Neuronal stem cell (in vitro differentiated cells): ENCODE measurements around the gene TMEM135.

Source experiments
- DNase-seq: peaks from one replicate; pipeline ENCODE4 v3.0.0-alpha.2; 2013; ENCODE audit warnings: low spot score
- H2AFZ ChIP-seq: one replicate; pipeline ENCODE4 v1.6.1; 2013; ENCODE audit warnings: mild to moderate bottlenecking, low read length, inconsistent platforms
- H2AK5ac ChIP-seq: 2 replicates; pipeline ENCODE4 v1.6.1; 2013; ENCODE audit warnings: low read depth, mild to moderate bottlenecking, inconsistent platforms, low read length, moderate library complexity, mixed read lengths
- H2BK120ac ChIP-seq: 2 replicates; pipeline ENCODE4 v1.6.1; 2013; ENCODE audit warnings: low read depth, mild to moderate bottlenecking, inconsistent platforms, low read length, moderate library complexity, mixed read lengths
- H2BK12ac ChIP-seq: one replicate; pipeline ENCODE4 v1.6.1; 2013; ENCODE audit warnings: low read length, inconsistent platforms
- H2BK15ac ChIP-seq: 2 replicates; pipeline ENCODE4 v1.6.1; 2013; ENCODE audit warnings: mild to moderate bottlenecking, low read length, inconsistent platforms, mixed read lengths
- H2BK5ac ChIP-seq: one replicate; pipeline ENCODE4 v1.6.1; 2013; ENCODE audit warnings: inconsistent platforms, mild to moderate bottlenecking, low read length, moderate library complexity
- H3K14ac ChIP-seq: one replicate; pipeline ENCODE4 v1.6.1; 2013; ENCODE audit warnings: low read length, inconsistent platforms
- H3K18ac ChIP-seq: 2 replicates; pipeline ENCODE4 v1.6.1; 2013; ENCODE audit warnings: low read length, inconsistent platforms
- H3K23ac ChIP-seq: 2 replicates; pipeline ENCODE4 v1.6.1; 2013; ENCODE audit warnings: low read depth, mild to moderate bottlenecking, mixed read lengths, low read length, inconsistent platforms; ENCODE audit not compliant: poor library complexity
- H3K27ac ChIP-seq: replicated peaks from 3 replicates; pipeline ENCODE4 v1.5.1; 2013; ENCODE audit warnings: low read length, inconsistent platforms
- H3K27me3 ChIP-seq, 3 experiments: 2 replicates each; pipeline ENCODE4 v1.6.1; 2013; ENCODE audit warnings: low read length in 3 of 3, mild to moderate bottlenecking in 2 of 3, inconsistent platforms in 1 of 3, low read depth in 1 of 3, mixed read lengths in 1 of 3, moderate library complexity in 1 of 3; ENCODE audit not compliant: control insufficient read depth in 3 of 3, insufficient read depth in 3 of 3
- H3K36me3 ChIP-seq, 2 donors: replicated peaks in 1 of 2; 2 replicates each; pipeline ENCODE4 v1.6.1; 2013; ENCODE audit warnings: low read length in 2 of 2; ENCODE audit not compliant: control insufficient read depth in 2 of 2, insufficient read depth in 2 of 2
- H3K4ac ChIP-seq: 2 replicates; pipeline ENCODE4 v1.6.1; 2013; ENCODE audit warnings: inconsistent platforms, mild to moderate bottlenecking, low read length, moderate library complexity
- H3K4me1 ChIP-seq, 2 donors: 1 replicate in 1 of 2; 2 replicates in 1 of 2; pipeline ENCODE4 v1.6.1; 2013; ENCODE audit warnings: low read length in 2 of 2, low read depth in 1 of 2; ENCODE audit not compliant: control insufficient read depth in 2 of 2, insufficient read depth in 1 of 2
- H3K4me2 ChIP-seq: one replicate; pipeline ENCODE4 v1.6.1; 2013; ENCODE audit warnings: mild to moderate bottlenecking, low read length, inconsistent platforms; ENCODE audit not compliant: insufficient read depth, poor library complexity, severe bottlenecking
- H3K4me3 ChIP-seq, 2 donors: 2 replicates each; pipeline ENCODE4 v1.5.1; 2013; ENCODE audit warnings: low read length in 2 of 2, mild to moderate bottlenecking in 2 of 2, inconsistent platforms in 1 of 2, moderate library complexity in 1 of 2
- H3K79me1 ChIP-seq: one replicate; pipeline ENCODE4 v1.6.1; 2013; ENCODE audit warnings: low read depth, mild to moderate bottlenecking, inconsistent platforms, low read length, moderate library complexity
- H3K9ac ChIP-seq: one replicate; pipeline ENCODE4 v1.6.1; 2013; ENCODE audit warnings: mild to moderate bottlenecking, low read depth, low read length, inconsistent platforms; ENCODE audit not compliant: poor library complexity
- H3K9me3 ChIP-seq, 2 donors: replicated peaks in 1 of 2; 2 replicates each; pipeline versions ENCODE3 to v1.6.1; 2013; ENCODE audit warnings: low read length in 2 of 2, mild to moderate bottlenecking in 2 of 2, inconsistent platforms in 1 of 2, low read depth in 1 of 2, mixed read lengths in 1 of 2, moderate library complexity in 1 of 2; ENCODE audit not compliant: control insufficient read depth in 2 of 2, insufficient read depth in 1 of 2
- H4K8ac ChIP-seq: one replicate; pipeline ENCODE4 v1.6.1; 2013; ENCODE audit warnings: low read depth, mild to moderate bottlenecking, inconsistent platforms, low read length, moderate library complexity
- H4K91ac ChIP-seq: one replicate; pipeline ENCODE4 v1.6.1; 2013; ENCODE audit warnings: low read length, low read depth, mild to moderate bottlenecking, inconsistent platforms; ENCODE audit not compliant: poor library complexity
- WGBS, 2 donors: extraction: QIAGEN DNeasy Blood & Tissue Kit; methylation state at CpG; one replicate each; pipeline ENCODE4 v1.1.7; 2013; ENCODE audit warnings: missing lambda C conversion rate in 2 of 2, mixed read lengths in 1 of 2; ENCODE audit not compliant: insufficient read length in 2 of 2, insufficient replicate concordance in 1 of 2; ENCODE audit errors: extremely low coverage in 2 of 2; 5-methylcytosine and 5-hydroxymethylcytosine counted together

TMEM135 gene

GRCh38 chr11:87059596-87060390 lies 22.1 kb downstream of the TMEM135 start:
- no peak overlapping the region for H2BK120ac ChIP-seq
- no peak overlapping the region for H4K8ac ChIP-seq
- no peaks in the 10 kb centered on the region for H3K36me3 ChIP-seq
- no peaks in the 10 kb centered on the region for H3K4me1 ChIP-seq
- no peak overlapping the region for H2BK12ac ChIP-seq
- H3K14ac ChIP-seq, result no peak overlapping the region
- no peak overlapping the region for H3K9ac ChIP-seq
- H3K4ac ChIP-seq, result no peak overlapping the region
- H3K18ac ChIP-seq, result no peak overlapping the region
- H3K23ac ChIP-seq, result no peak overlapping the region
- H3K9me3 ChIP-seq, result no peaks in the 10 kb centered on the region
- H3K27ac ChIP-seq, result no peak overlapping the region
- peaks cover 2% of the 10 kb centered on the region for H3K79me1 ChIP-seq
- no peaks in the 10 kb centered on the region for H3K27me3 ChIP-seq
- H2AK5ac ChIP-seq, result no peak overlapping the region
- no peak for DNase-seq
- H2BK15ac ChIP-seq, result no peak overlapping the region
- no peak overlapping the region for H4K91ac ChIP-seq
- H2BK5ac ChIP-seq, result no peak overlapping the region
- no peak overlapping the region for H2AFZ ChIP-seq
- WGBS, 2 donors, result no CpG with 5 or more reads among the region's 10 CpGs
- no peak overlapping the region for H3K4me3 ChIP-seq
- H3K4me2 ChIP-seq, result no peak overlapping the region

- H2BK12ac ChIP-seq, result no peak overlapping the region
- H4K91ac ChIP-seq, result no peak overlapping the region
- H2AFZ ChIP-seq, result no peak overlapping the region
- no peak overlapping the region for H3K4ac ChIP-seq
- DNase-seq, result no peak
- no peak overlapping the region for H3K14ac ChIP-seq
- H3K4me2 ChIP-seq, result no peak overlapping the region
- no peaks in the 10 kb centered on the region for H3K27me3 ChIP-seq
- H3K9ac ChIP-seq, result no peak overlapping the region
- peaks cover 2% of the 10 kb centered on the region for H3K79me1 ChIP-seq
- no peak overlapping the region for H3K18ac ChIP-seq
- H3K27ac ChIP-seq, result no peak overlapping the region
- no peak overlapping the region for H2BK5ac ChIP-seq
- no peak overlapping the region for H3K23ac ChIP-seq
- WGBS, 2 donors, result no CpG with 5 or more reads among the region's 6 CpGs
- no peak overlapping the region for H3K4me3 ChIP-seq
- H4K8ac ChIP-seq, result no peak overlapping the region
- no peaks in the 10 kb centered on the region for H3K4me1 ChIP-seq
- H2BK15ac ChIP-seq, result no peak overlapping the region
- no peaks in the 10 kb centered on the region for H3K9me3 ChIP-seq
- no peak overlapping the region for H2AK5ac ChIP-seq
- H3K36me3 ChIP-seq, result no peaks in the 10 kb centered on the region
- no peak overlapping the region for H2BK120ac ChIP-seq
These were observed 24.0 kb downstream of the TMEM135 start for GRCh38 chr11:87061766-87062165.

GRCh38 chr11:87063982-87064381 lies 26.2 kb downstream of the TMEM135 start:
- no peak overlapping the region for H3K9ac ChIP-seq
- DNase-seq, result no peak
- no peaks in the 10 kb centered on the region for H3K27me3 ChIP-seq
- no peaks in the 10 kb centered on the region for H3K9me3 ChIP-seq
- no peak overlapping the region for H2AK5ac ChIP-seq
- H2BK5ac ChIP-seq, result no peak overlapping the region
- H3K27ac ChIP-seq, result no peak overlapping the region
- H2BK120ac ChIP-seq, result no peak overlapping the region
- no peaks in the 10 kb centered on the region for H3K36me3 ChIP-seq
- H2BK12ac ChIP-seq, result no peak overlapping the region
- H2AFZ ChIP-seq, result no peak overlapping the region
- H3K79me1 ChIP-seq, result peaks cover 2% of the 10 kb centered on the region
- H2BK15ac ChIP-seq, result no peak overlapping the region
- no peak overlapping the region for H4K91ac ChIP-seq
- H3K4me3 ChIP-seq, result no peak overlapping the region
- H3K4ac ChIP-seq, result no peak overlapping the region
- no peaks in the 10 kb centered on the region for H3K4me1 ChIP-seq
- no peak overlapping the region for H3K18ac ChIP-seq
- H4K8ac ChIP-seq, result no peak overlapping the region
- no peak overlapping the region for H3K23ac ChIP-seq
- no peak overlapping the region for H3K14ac ChIP-seq
- WGBS, 2 donors, result no CpG with 5 or more reads among the region's 2 CpGs
- H3K4me2 ChIP-seq, result no peak overlapping the region

GRCh38 chr11:87072787-87073186 lies 35.1 kb downstream of the TMEM135 start:
- H2AK5ac ChIP-seq, result no peak overlapping the region

More at GRCh38 chr11:87072787-87073186, 35.1 kb downstream of the TMEM135 start:
- Histone ChIP-seq H3K23ac (no peak overlapping the region), H3K14ac (no peak overlapping the region), H3K36me3 (peaks cover 3 to 5% of the 10 kb centered on the region in 2 donors), H3K27ac (no peak overlapping the region), H3K27me3 (peaks cover 0 to 6% (median 0%) of the 10 kb centered on the region in 3 experiments), H3K4ac (no peak overlapping the region), H2BK15ac (no peak overlapping the region), H2AFZ (no peak overlapping the region), H3K4me3 (no peak overlapping the region), H3K79me1 (no peaks in the 10 kb centered on the region), H3K9ac (no peak overlapping the region), H3K4me1 (no peaks in the 10 kb centered on the region), H2BK120ac (no peak overlapping the region), H3K4me2 (no peak overlapping the region), H2BK12ac (no peak overlapping the region), H4K8ac (no peak overlapping the region), H3K9me3 (peaks cover 3 to 10% of the 10 kb centered on the region in 2 donors), H2BK5ac (no peak overlapping the region), H3K18ac (no peak overlapping the region), H4K91ac (no peak overlapping the region)
- no CpG with 5 or more reads among the region's 3 CpGs for whole genome bisulfite sequencing, 2 donors
- no peak for DNase-seq
